Measurements from ENCODE around the gene ANKS3. TPM values are rescaled to one million over a fixed set of nuclear protein-coding genes. Genes with fewer than 3 reads are reported as not detected.
"Not testable (repeated sequence)": the region's sequence is repeated elsewhere in the genome, so short reads cannot be mapped to it uniquely, and the experiment has no call there.

Gene ANKS3
- total RNA-seq, 1 experiment from 2014 or later, result 13.8 TPM

GRCh38 chr16:4760221-4760910, 26.3 kb upstream of the ANKS3 start:
- no peak for DNase-seq (ENCODE audit: extremely low read depth, low read depth)

DNA sequence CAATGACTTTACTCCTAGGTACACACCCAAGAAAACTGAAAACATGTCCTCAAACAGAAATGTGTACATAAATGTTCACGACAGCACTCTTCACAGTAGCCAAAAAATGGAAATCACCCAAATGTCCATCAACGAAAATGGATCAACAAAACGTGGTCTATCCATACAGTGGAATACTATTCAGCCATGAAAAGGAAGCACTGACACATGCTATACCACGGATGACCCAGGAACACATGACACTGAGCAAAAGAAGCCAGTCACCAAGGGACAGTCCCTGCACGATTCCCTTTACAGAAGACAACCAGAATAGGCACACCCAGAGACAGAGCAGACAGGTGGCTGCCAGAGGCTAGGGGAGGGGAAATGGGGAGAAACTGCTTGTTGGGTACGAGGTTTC, 21.6 kb upstream of the ANKS3 start:
- no peak for DNase-seq (ENCODE audit: extremely low read depth, low read depth)

DNA sequence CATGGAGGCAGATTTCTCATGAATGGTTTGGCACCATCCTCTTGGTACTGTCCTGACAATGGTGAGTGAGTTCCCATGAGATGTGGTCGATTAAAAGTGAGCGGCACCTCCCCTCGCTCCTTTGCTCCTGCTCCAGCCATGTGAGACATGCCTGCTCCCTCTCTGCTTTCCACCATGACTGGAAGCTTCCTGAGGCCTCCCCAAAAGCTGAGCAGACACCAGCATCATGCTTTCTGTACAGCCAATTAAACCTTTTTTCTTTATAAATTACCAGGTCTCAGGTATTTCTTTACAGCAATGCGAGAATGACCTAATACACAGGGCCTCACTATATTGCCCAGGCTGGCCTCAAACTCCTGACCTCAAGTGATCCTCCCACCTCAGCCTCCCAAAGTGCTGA, 20.8 kb upstream of the ANKS3 start:
- DNase-seq (ENCODE audit: extremely low read depth, low read depth), result no peak

- DNase-seq (ENCODE audit: extremely low read depth, low read depth), result no peak
Measured at GRCh38 chr16:4753227-4753626, 19.2 kb upstream of the ANKS3 start.

DNA sequence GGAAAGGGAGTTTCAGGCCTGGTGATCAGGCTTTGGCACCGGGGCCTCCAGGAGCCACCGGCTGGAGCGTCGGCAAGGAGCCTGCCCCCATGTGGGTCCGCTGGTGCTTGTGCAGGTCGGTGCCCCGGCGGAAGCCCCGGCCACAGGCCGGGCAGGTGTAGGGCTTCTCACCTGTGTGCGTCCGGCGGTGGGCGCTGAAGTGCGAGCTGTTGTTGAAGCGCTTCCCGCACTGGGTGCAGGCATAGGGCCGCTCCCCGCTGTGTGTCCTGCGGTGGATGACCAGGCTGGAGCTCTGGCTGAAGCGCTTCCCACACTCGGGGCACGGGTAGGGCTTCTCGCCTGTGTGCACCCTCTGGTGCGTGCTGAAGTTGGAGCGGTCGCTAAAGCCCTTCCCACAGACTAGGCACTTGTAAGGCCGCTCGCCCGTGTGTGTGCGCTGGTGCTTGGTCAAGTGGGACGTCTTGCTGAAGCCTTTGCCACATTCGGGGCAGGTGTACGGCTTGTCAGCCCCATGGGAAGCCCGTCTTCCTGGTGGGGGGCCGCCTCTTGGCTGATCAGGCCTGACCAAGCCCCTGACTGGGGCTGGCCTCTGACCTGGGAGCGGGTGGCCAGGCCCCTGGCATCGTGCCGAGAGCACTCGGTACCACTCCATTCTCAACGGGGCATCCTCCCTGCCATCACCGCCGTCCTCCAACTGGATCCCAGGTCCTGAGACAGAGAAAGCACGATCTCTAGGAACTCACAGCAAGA, 18.5 kb upstream of the ANKS3 start:
- no peak for DNase-seq (ENCODE audit: extremely low read depth, low read depth)

DNA sequence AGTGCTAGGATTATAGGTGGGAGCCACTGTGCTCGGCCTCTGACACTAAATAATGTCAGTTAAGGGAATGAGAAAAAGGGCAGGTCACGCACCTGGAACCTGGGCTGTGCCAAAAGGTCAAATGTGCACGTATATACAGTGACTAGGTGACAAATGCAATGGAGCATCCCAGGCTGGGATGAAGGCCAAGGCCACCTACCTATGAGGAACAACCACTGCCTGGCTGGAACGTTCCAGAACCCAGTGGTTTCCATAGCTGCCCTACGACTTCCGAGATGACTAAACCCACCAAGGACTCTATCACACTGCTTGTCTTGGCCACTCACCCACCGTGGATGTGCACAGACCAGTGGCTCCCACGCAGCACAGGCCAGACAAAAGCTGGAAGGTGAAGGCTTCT, 16.8 kb upstream of the ANKS3 start:
- no peak for DNase-seq (ENCODE audit: extremely low read depth, low read depth)

DNA sequence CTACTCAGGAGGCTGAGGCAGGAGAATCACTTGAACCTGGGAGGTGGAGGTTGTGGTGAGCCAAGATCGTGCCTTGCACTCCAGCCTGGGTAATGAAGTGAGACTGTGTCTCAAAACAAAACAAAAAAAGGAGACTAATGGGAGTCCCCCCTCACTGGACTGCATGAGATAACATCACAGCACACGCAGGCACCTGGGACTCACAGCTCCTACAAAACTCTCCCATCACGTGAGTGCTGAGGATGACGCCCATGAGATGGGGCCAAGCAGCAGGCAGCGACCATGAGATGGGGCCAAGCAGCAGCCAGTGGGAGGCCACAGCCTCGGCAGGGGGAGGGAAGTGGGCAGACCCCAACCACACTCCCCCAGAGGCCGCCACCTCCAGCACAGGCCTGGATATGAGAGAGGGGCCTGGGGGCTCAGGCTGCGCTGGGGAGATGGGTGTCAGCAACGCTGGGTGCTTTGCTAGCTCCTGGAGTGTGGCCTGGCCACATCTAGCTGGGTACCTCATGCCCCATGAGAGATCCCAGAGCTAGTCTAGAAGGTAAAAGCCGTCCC, 15.7 kb upstream of the ANKS3 start:
- no peak for DNase-seq (ENCODE audit: extremely low read depth, low read depth)

GRCh38 chr16:4748682-4749411, 14.8 kb upstream of the ANKS3 start:
- DNase-seq (ENCODE audit: extremely low read depth, low read depth), result no peak

GRCh38 chr16:4747906-4748681, 14.0 kb upstream of the ANKS3 start:
- no peak for DNase-seq (ENCODE audit: extremely low read depth, low read depth)

DNA sequence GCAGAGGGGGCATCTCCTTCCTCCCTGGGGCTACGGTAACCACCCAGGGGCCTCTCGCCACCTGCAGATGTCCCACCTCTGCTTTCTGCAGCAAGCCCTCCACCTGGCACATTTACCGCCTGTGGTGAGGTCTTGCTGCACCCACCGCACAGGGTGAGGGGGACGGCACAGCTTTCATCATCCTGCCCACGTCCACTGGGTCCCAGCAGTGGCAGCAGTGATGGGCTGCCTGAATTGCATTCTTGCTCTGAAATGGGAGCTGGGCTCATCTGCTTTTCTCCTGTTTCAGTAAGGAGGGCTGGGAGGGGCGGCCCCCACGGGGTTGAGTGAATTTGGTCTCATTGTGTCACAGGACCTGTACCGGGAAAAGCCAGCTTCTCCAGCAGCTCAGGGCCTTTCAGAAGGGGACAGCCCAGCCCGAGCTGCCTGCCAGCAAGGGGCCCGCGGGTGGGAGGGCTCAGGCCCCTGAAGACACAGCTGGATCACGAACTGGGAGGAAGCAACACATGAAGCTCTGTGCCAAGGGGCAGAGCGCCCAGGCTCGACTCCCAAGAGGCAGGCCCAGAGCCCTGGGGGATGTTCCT, 13.0 kb upstream of the ANKS3 start:
- DNase-seq (ENCODE audit: extremely low read depth, low read depth), result no peak

DNA sequence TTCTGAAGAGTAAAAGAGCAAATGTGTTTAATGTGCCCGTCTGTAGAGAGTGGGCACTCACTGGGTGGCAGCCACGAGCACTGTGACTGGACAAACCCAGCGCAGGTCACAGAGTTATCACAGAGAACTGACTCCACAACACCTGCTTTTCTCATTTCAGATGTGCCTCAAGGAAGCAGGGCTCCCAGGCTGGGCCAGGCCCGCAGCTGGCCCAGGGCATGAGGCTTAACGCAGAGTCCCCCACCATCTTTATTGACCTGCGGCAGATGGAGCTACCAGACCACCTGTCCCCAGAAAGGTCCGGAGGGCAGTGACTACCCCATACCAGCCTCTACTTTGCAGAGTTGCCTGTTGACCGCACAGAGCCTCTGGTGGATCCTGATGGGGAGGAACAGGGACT, 12.1 kb upstream of the ANKS3 start:
- DNase-seq (ENCODE audit: extremely low read depth, low read depth), result no peak

- DNase-seq (ENCODE audit: extremely low read depth, low read depth), result no peak
Measured at GRCh38 chr16:4745274-4745569, 11.2 kb upstream of the ANKS3 start.

- no peak for DNase-seq (ENCODE audit: extremely low read depth, low read depth)
Measured at GRCh38 chr16:4744555-4745273, 10.6 kb upstream of the ANKS3 start.

- no peak for DNase-seq (ENCODE audit: extremely low read depth, low read depth)
Measured at GRCh38 chr16:4743226-4743878, 9.3 kb upstream of the ANKS3 start.

GRCh38 chr16:4738370-4738769, 4.3 kb upstream of the ANKS3 start:
- DNase-seq (ENCODE audit: extremely low read depth, low read depth), result not testable (repeated sequence)

- DNase-seq (ENCODE audit: extremely low read depth, low read depth), result no peak
Measured at GRCh38 chr16:4737545-4737944, 3.5 kb upstream of the ANKS3 start.

DNA sequence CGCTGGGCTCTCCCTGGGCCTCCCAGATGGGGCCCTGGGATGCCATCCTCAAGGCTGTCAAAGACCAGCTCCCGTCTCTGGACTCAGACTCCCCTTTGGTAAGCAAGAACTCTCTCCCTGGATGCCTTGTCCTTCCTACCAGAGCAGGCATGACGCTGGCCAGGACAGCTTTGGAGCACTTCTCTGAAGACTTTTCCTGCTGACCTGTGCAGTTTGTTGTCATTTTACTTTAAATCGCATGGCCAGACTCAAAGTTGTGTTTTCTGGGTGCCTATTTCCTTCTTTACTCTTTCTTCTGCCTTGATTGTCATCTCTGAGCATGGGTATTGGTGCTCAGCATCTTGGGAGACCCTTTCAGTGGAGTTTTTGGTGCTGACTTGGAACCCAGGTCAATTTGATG, 2.5 kb upstream of the ANKS3 start:
- no peak for DNase-seq (ENCODE audit: extremely low read depth, low read depth)

DNA sequence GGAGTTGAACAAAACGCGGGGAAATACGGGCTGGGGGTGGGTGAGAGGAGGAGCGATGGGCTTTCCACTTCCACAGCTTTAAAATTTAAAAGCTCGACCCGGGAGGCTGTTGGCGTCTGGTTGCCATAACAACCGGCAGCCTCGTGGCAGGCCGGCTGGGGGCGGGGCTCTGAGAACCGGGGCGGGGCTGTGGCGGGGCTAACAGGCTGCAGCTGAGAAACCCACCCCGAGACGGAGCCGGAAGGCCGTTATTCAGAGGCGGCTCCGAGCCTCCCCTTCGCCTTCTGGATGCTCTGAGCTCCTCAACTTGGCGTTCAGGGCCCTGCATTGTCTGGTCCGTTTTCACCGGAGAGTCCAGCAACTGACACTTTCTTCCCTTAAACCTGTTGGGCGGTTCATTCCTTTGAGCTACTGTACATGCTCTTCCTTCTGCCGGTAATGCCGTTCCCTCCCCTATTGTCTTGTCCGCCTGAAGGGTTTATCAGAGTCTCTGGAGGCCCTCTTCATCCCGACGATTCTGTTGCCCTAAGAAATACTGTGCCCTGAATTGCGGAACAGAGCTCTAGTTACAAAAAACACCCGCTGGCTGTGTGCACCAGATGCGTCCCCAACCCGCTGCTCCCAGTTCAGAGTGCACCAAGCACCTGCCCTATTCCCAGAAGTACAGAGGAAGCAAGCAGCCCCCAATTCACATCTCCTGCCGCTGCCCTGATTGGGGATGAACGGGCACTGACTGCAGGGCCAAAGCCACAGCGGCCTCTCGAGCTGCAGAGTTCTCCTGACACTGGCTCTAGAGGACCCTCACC, 862 bp upstream of the ANKS3 start:
- peak; percentile 62 for DNase-seq (ENCODE audit: extremely low read depth, low read depth)

DNA sequence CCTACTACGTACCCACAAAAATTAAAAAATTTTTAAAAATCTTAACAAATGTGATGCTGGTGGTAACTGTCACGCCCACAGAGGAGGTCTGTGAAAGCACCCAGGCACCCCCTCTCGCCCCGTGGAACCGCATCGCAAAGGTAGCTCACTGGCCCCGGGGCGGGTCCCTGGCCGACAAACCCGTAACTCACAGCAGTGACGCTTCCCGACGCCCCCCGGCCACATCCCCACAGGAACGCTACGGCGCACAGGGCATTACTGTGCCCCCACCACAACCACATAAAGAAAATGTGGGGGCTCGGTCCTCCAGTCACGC, 366 bp downstream of the ANKS3 start:
- DNase-seq (ENCODE audit: extremely low read depth, low read depth), result no peak

Data from NCI-H460 (cell line).